Testis (tissue), 2 donors: Measurements from ENCODE around the gene FPR1.

ENCODE experiments used
- POLR2A ChIP-seq: fragments of 450-650 bp; IDR thresholded peaks from one replicate; pipeline ENCODE4 v1.6.1; 2017; ENCODE audit warnings: antibody characterized with exemption, mild to moderate bottlenecking, moderate library complexity
- TF ChIP-seq, protein P1 (sequence below), 3 experiments: fragments of 450-650 bp in 2 of 3; fragments of 200-600 bp in 1 of 3; sonication (generic) in 1 of 3; IDR thresholded peaks; one replicate each; pipeline ENCODE4 v1.5.1; 2016 to 2019; ENCODE audit warnings: antibody characterized with exemption in 3 of 3, mild to moderate bottlenecking in 2 of 3, moderate library complexity in 1 of 3

DNA sequence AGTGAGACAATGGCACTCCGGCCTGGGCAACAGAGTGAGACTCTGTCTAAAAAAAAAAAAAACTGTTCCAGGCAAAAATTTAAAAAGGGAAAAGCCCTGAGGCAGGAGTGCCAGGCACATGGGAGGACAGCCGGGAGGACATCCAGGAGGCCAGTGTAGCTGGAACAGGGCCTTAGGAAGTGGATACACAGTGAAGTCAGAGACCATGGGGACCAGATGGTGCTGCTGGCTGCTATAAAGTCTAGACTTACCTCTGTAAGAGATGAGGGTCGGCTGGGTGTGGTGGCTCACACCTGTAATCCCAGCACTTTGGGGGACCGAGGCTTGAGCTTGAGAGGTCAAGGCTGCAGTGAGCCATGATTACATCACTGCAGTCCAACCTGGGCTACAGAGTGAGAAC, 42.9 kb downstream of the FPR1 start:
- TF ChIP-seq, protein P1, sequence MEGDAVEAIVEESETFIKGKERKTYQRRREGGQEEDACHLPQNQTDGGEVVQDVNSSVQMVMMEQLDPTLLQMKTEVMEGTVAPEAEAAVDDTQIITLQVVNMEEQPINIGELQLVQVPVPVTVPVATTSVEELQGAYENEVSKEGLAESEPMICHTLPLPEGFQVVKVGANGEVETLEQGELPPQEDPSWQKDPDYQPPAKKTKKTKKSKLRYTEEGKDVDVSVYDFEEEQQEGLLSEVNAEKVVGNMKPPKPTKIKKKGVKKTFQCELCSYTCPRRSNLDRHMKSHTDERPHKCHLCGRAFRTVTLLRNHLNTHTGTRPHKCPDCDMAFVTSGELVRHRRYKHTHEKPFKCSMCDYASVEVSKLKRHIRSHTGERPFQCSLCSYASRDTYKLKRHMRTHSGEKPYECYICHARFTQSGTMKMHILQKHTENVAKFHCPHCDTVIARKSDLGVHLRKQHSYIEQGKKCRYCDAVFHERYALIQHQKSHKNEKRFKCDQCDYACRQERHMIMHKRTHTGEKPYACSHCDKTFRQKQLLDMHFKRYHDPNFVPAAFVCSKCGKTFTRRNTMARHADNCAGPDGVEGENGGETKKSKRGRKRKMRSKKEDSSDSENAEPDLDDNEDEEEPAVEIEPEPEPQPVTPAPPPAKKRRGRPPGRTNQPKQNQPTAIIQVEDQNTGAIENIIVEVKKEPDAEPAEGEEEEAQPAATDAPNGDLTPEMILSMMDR (IDR thresholded peaks at IDR 0.05), result no peak
- no peak for TF ChIP-seq POLR2A
